ENCODE measurements around the gene ARID5B.

ARID5B gene

DNA sequence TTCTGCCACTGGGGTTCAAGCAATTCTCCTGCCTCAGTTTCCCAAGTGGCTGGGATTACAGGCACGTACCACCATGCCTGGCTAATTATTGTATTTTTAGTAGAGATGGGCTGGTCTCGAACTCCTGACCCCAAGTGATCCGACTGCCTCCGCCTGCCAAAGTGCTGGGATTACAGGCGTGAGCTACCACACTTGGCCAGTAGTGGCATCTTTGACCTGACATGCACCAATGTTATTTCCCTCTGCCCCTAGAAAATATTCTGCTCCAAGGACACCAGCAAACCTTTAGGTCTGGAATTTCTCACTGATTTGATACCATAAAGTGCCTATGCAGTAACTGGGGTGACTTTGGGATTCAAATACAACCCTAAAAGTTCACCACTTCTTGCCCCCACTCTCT is 179.4 kb downstream of the ARID5B start:
- H3K4me3 ChIP-seq (ENCODE audit: insufficient read depth, low read depth, low read length), result no peak overlapping the region
- H3K4me1 ChIP-seq (ENCODE audit: control insufficient read depth, insufficient read depth, low read length), result no peaks in the 10 kb centered on the region
- H3K27me3 ChIP-seq (ENCODE audit: control insufficient read depth, insufficient read depth, low read length, poor library complexity, severe bottlenecking), result no peaks in the 10 kb centered on the region
- WGBS, 2 experiments, result 94 to 96% methylated on average over 5 of the region's 5 CpGs
- no peaks in the 10 kb centered on the region for H3K9me3 ChIP-seq (ENCODE audit: control insufficient read depth, low read length)
- H3K27ac ChIP-seq (ENCODE audit: insufficient read depth, low read depth, low read length, poor library complexity, severe bottlenecking), result no peak overlapping the region
- H3K36me3 ChIP-seq (ENCODE audit: control insufficient read depth, insufficient read depth, low read length), result no peaks in the 10 kb centered on the region

DNA sequence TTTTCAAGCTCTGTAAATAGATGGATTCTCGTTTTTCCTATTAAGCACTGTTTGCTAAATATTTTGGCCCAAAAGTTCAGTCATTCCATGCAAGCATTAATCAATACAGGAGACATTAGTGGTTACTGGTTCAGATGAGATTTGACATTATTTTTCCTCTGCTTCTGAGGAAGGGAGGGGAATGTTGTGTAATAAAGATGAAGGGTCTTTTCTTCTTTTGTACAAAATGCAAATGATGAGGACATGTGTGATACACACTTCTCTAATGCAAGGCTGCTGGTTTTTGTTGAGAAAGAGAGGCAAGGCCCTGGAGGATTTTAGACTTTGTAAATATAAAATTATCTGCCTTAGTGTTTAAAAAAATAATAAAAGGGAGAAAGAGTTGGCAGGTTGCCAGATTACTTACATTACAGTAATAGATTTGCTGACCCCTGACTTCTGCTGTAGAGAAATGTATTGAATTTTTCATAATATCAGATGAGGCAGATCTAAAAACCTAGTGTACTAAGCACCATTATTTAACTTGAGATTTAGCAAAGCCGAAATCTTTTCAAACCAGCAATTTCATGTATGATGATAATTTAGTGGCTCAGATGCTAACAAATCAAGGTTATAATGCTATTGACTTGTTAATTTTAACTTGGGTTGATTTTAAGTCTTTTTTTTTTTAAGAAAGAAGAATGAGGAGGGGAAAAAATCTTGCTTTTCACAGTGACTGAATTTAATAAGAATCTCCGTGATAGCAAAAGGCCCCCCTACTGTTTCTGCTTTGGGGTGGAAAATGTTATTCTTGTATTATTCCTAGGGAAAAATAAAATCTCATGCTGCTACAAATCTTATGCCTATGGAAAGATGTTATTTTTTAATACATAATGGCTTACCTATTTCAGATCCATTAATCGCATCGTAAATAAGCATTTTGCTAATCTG is 180.1 kb downstream of the ARID5B start:
- Histone ChIP-seq H3K4me1 (ENCODE audit: control insufficient read depth, insufficient read depth, low read length) (no peaks in the 10 kb centered on the region), H3K27me3 (ENCODE audit: control insufficient read depth, insufficient read depth, low read length, poor library complexity, severe bottlenecking) (no peaks in the 10 kb centered on the region), H3K4me3 (ENCODE audit: insufficient read depth, low read depth, low read length) (no peak overlapping the region), H3K9me3 (ENCODE audit: control insufficient read depth, low read length) (no peaks in the 10 kb centered on the region), H3K27ac (ENCODE audit: insufficient read depth, low read depth, low read length, poor library complexity, severe bottlenecking) (no peak overlapping the region), H3K36me3 (ENCODE audit: control insufficient read depth, insufficient read depth, low read length) (no peaks in the 10 kb centered on the region)
- WGBS, 2 experiments, result 73 to 78% methylated on average over 4 to 5 of the region's 5 CpGs

DNA sequence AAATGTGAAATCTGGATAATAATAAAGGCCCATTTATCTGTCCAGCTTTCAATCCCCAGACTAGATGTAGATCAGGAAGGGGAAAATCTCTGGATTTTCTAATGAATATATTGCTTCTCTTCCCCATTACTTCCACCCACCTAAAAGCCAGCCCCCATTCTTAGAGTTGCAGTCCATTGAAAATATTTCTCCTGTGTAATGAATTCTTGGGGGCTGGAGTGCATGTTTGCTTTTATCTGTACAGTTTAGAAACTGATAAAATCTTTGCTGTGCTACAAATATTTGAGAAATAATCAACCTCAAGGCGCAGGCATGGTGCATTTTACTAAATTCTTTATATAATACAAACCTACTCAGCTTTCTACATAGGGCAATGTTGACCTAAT is 180.8 kb downstream of the ARID5B start:
- Histone ChIP-seq H3K9me3 (ENCODE audit: control insufficient read depth, low read length) (no peaks in the 10 kb centered on the region), H3K4me1 (ENCODE audit: control insufficient read depth, insufficient read depth, low read length) (no peaks in the 10 kb centered on the region), H3K27ac (ENCODE audit: insufficient read depth, low read depth, low read length, poor library complexity, severe bottlenecking) (no peak overlapping the region), H3K27me3 (ENCODE audit: control insufficient read depth, insufficient read depth, low read length, poor library complexity, severe bottlenecking) (no peaks in the 10 kb centered on the region), H3K4me3 (ENCODE audit: insufficient read depth, low read depth, low read length) (no peak overlapping the region), H3K36me3 (ENCODE audit: control insufficient read depth, insufficient read depth, low read length) (no peaks in the 10 kb centered on the region)
- 100% methylated on average over 1 of the region's 1 CpG for WGBS, 2 experiments

DNA sequence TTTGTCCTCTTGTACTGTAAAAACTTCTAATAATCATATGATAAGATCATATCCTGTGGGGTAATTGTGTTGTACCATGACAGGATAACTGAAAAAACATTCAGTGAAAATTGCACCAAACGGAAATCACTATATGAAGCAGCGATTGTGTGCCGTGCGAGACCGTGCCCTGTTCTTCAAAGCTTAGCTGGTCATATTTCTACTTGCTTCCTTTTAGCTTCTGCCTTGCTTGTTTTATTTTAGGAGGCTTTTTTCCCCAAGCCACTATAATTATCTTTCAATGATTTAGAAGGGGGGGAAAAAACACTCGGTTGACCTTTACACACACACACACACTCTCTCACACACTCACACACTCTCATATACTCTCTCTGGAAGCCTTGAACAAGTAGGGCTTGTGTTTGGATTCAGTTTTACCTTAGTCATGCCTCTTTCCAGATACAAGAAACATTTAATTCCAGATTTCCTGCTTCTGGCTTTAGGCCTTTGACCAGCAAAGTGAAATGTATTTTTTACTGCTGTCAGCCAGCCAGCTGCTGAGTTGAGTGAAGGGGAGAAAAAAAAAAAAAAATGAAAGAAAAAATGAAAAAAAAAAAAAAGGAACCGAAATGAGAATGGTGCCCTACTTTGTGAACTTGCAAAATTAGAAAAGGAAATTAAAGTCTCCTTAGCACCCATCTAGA is 181.4 kb downstream of the ARID5B start:
- Histone ChIP-seq H3K27ac (ENCODE audit: insufficient read depth, low read depth, low read length, poor library complexity, severe bottlenecking) (no peak overlapping the region), H3K27me3 (ENCODE audit: control insufficient read depth, insufficient read depth, low read length, poor library complexity, severe bottlenecking) (no peaks in the 10 kb centered on the region), H3K4me1 (ENCODE audit: control insufficient read depth, insufficient read depth, low read length) (no peaks in the 10 kb centered on the region), H3K9me3 (ENCODE audit: control insufficient read depth, low read length) (no peaks in the 10 kb centered on the region), H3K36me3 (ENCODE audit: control insufficient read depth, insufficient read depth, low read length) (no peaks in the 10 kb centered on the region), H3K4me3 (ENCODE audit: insufficient read depth, low read depth, low read length) (no peak overlapping the region)
- WGBS, 2 experiments, result 95 to 96% methylated on average over 5 to 7 of the region's 7 CpGs

DNA sequence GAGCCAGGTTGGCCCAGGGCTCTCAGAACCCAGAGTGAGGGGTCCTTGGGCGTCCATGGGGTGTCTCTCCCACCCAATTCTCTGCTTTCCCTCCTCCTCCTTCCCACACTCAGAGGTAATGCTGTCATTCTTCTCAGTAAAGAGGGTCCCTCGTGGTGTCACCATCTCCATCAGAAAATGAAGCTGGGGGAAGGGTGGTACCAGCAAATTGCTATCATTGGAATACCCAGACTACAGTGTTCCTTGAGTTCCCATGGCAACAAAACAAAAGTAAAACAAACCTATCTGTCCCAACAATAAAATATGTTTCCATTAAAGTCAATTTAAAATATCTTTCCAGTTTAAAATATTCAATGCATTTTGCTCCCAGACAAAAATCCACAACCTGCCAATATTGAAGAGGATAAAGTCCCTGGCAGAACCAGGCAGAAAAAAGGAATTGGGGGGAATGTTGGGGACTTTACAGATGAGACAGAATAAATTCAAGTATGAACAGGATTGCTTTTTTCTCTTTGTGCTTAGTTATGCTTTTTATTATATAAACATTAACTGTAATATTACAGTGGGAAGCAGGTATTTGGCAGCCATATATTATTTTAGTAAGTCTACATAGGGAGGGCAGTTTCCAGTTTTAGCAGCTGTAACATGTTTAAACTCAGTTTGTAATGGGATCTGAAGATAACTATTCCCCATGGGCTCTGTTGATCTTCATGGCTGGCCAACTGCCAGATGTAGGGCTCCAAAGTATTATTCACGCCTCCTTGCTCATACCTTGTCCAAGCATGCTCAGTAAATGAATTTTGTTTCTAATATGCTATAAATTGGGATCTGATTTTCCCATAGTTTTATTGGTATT is 182.1 kb downstream of the ARID5B start:
- no peaks in the 10 kb centered on the region for H3K36me3 ChIP-seq (ENCODE audit: control insufficient read depth, insufficient read depth, low read length)
- no peak overlapping the region for H3K4me3 ChIP-seq (ENCODE audit: insufficient read depth, low read depth, low read length)
- WGBS, 2 experiments, result 81 to 86% methylated on average over 3 of the region's 3 CpGs
- H3K27ac ChIP-seq (ENCODE audit: insufficient read depth, low read depth, low read length, poor library complexity, severe bottlenecking), result no peak overlapping the region
- no peaks in the 10 kb centered on the region for H3K9me3 ChIP-seq (ENCODE audit: control insufficient read depth, low read length)
- H3K27me3 ChIP-seq (ENCODE audit: control insufficient read depth, insufficient read depth, low read length, poor library complexity, severe bottlenecking), result no peaks in the 10 kb centered on the region
- H3K4me1 ChIP-seq (ENCODE audit: control insufficient read depth, insufficient read depth, low read length), result no peaks in the 10 kb centered on the region

DNA sequence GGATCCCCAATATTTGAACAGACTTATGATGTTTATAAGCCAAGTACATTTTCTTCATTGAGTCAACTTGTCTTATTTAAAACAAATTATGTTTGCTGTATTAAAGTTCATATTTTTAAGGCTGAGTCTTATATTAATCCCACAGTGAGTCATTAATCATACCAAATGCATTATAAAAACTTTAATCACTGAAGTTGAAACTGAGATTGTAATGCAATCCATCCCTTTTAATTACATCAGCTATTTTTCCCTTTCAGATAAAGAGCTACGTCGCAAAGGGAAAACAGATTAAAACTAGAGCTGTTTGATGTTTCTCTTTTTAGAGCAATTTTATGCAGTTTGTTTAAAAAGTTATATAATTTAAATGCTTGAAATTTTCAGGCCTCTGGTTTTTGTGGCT is 183.0 kb downstream of the ARID5B start:
- H3K4me1 ChIP-seq (ENCODE audit: control insufficient read depth, insufficient read depth, low read length), result no peaks in the 10 kb centered on the region
- H3K9me3 ChIP-seq (ENCODE audit: control insufficient read depth, low read length), result no peaks in the 10 kb centered on the region
- H3K4me3 ChIP-seq (ENCODE audit: insufficient read depth, low read depth, low read length), result no peak overlapping the region
- H3K27me3 ChIP-seq (ENCODE audit: control insufficient read depth, insufficient read depth, low read length, poor library complexity, severe bottlenecking), result no peaks in the 10 kb centered on the region
- whole genome bisulfite sequencing, 2 experiments, result 70 to 100% methylated on average over 2 of the region's 2 CpGs
- H3K27ac ChIP-seq (ENCODE audit: insufficient read depth, low read depth, low read length, poor library complexity, severe bottlenecking), result no peak overlapping the region
- no peaks in the 10 kb centered on the region for H3K36me3 ChIP-seq (ENCODE audit: control insufficient read depth, insufficient read depth, low read length)

DNA sequence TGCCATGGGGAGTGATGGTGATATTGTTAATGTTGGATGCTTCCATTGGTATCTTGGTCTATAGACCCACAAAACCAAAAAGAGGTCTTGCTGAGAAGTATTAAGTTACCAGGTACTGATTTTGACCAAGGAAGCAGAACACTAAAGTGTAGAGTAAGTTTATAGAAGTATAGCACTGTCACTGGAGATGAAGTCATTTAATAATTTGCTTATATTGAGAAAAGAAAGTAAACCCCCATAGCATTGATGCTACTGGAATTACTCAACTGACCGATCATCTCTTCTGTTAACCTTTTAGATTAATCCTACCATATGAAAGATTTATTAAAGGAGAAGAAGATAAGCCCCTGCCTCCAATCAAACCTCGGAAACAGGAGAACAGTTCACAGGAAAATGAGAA is 183.9 kb downstream of the ARID5B start:
- no peaks in the 10 kb centered on the region for H3K9me3 ChIP-seq (ENCODE audit: control insufficient read depth, low read length)
- H3K36me3 ChIP-seq (ENCODE audit: control insufficient read depth, insufficient read depth, low read length), result no peaks in the 10 kb centered on the region
- no peaks in the 10 kb centered on the region for H3K27me3 ChIP-seq (ENCODE audit: control insufficient read depth, insufficient read depth, low read length, poor library complexity, severe bottlenecking)
- no peak overlapping the region for H3K4me3 ChIP-seq (ENCODE audit: insufficient read depth, low read depth, low read length)
- H3K27ac ChIP-seq (ENCODE audit: insufficient read depth, low read depth, low read length, poor library complexity, severe bottlenecking), result no peak overlapping the region
- 80 to 90% methylated on average over 1 to 2 of the region's 2 CpGs for whole genome bisulfite sequencing, 2 experiments
- no peaks in the 10 kb centered on the region for H3K4me1 ChIP-seq (ENCODE audit: control insufficient read depth, insufficient read depth, low read length)

DNA sequence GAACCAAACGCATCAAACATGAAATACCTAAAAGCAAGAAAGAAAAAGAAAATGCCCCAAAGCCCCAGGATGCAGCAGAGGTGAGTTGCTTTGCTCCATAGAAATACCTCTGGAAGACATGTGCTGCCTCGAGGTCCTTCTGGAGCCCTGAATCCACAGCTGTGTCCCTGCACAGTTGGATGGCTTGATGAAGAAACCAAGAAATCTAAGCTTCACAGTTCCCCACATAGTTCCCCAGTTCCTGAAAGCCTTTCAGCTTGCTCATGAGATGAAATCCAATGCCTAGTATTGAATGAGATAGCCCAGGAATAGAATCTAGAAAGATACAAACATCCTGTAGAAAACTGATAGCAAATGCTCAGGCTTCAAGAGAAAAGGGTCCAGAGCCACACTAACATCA is 184.3 kb downstream of the ARID5B start:
- WGBS, 2 experiments, result 83 to 89% methylated on average over 2 of the region's 2 CpGs
- no peaks in the 10 kb centered on the region for H3K4me1 ChIP-seq (ENCODE audit: control insufficient read depth, insufficient read depth, low read length)
- no peaks in the 10 kb centered on the region for H3K27me3 ChIP-seq (ENCODE audit: control insufficient read depth, insufficient read depth, low read length, poor library complexity, severe bottlenecking)
- no peaks in the 10 kb centered on the region for H3K36me3 ChIP-seq (ENCODE audit: control insufficient read depth, insufficient read depth, low read length)
- H3K9me3 ChIP-seq (ENCODE audit: control insufficient read depth, low read length), result no peaks in the 10 kb centered on the region
- H3K27ac ChIP-seq (ENCODE audit: insufficient read depth, low read depth, low read length, poor library complexity, severe bottlenecking), result no peak overlapping the region
- H3K4me3 ChIP-seq (ENCODE audit: insufficient read depth, low read depth, low read length), result no peak overlapping the region

DNA sequence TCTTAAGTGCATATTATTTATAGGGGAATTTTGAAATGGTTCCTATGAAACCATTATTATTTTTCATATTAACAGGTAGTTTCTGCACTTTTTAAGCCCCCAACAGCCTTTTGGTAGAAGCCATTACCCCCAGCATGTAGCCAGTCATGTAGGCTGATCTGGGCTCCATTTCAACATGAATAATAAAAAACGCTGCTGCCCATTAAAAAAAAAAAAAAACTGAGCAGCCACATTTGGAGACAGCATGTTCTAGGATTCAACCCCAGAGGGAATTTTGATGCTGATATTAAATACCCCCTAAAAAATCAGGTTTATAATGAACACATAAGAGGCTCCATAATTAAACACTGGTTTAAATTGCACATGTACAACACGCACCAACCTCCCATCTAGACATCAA is 185.8 kb downstream of the ARID5B start:
- H3K4me1 ChIP-seq (ENCODE audit: control insufficient read depth, insufficient read depth, low read length), result no peaks in the 10 kb centered on the region
- H3K27ac ChIP-seq (ENCODE audit: insufficient read depth, low read depth, low read length, poor library complexity, severe bottlenecking), result no peak overlapping the region
- WGBS, 2 experiments, result 96 to 100% methylated on average over 1 of the region's 2 CpGs
- H3K4me3 ChIP-seq (ENCODE audit: insufficient read depth, low read depth, low read length), result no peak overlapping the region
- no peaks in the 10 kb centered on the region for H3K27me3 ChIP-seq (ENCODE audit: control insufficient read depth, insufficient read depth, low read length, poor library complexity, severe bottlenecking)
- no peaks in the 10 kb centered on the region for H3K36me3 ChIP-seq (ENCODE audit: control insufficient read depth, insufficient read depth, low read length)
- no peaks in the 10 kb centered on the region for H3K9me3 ChIP-seq (ENCODE audit: control insufficient read depth, low read length)

DNA sequence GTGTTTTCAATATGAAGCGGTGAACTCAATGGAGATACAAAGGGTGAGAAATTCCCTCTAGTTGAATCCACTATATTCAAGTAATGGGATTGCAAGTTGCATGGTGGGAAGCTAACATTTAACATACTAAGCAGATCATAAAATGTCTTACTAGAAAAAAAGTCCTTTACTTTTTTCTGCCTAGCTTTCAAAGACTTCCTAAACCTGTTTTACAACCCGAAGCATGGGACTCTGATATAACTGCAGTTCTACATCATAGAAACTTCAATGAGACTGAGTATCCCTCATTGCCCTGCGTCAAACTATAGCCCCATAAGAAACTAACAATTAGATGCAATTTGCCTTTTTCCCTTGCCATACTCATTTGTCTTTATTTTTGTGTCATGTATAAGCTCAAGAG is 187.3 kb downstream of the ARID5B start:
- Histone ChIP-seq H3K27ac (ENCODE audit: insufficient read depth, low read depth, low read length, poor library complexity, severe bottlenecking) (no peak overlapping the region), H3K27me3 (ENCODE audit: control insufficient read depth, insufficient read depth, low read length, poor library complexity, severe bottlenecking) (no peaks in the 10 kb centered on the region), H3K4me3 (ENCODE audit: insufficient read depth, low read depth, low read length) (no peak overlapping the region), H3K9me3 (ENCODE audit: control insufficient read depth, low read length) (no peaks in the 10 kb centered on the region), H3K4me1 (ENCODE audit: control insufficient read depth, insufficient read depth, low read length) (no peaks in the 10 kb centered on the region), H3K36me3 (ENCODE audit: control insufficient read depth, insufficient read depth, low read length) (no peaks in the 10 kb centered on the region)
- 87 to 90% methylated on average over 3 of the region's 3 CpGs for WGBS, 2 experiments
